ENCODE data around the gene F2RL3.

The F2RL3 gene

DNA sequence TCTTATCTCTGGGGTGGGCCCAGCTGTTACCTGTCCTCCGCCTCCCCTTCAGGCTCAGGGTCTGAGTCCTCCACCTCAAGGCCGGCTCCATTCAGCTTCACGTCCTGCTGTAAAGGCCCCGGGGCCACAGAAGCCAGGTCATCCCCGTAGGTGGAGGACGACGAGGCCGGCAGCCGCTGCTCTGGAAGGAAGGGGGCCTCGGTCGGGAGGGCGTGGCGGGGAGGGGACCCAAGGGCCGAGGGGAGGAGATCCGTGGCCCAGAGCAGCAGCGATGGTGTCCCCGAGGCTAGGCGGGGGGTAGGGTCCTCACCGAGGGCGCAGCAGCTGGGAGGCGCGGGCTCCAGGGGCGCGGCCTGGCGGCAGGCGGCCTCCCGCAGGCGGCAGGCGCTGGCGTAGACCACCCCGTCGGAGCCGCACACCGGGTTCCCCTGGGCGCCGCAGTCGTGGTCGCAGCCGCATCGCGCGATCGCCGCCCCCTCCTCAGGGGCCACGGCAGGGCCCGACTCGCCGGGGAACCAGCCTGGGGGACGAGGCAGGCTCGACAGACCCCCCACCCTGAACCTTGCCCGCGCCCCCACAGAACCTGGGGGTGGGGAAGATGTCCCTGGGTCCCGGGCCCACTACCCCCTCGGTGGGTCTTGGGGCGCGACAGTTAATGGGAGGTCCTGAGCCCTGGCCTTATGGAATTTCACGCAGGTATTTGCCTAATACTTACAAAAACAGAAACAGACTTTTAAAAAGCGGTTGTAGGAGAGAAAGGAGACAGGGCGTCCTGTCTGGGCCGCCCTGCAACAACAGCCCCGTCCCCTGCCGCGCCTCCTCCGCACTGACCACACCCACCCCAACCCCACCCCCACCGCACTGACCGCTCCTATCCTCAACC, 7.6 kb downstream of the F2RL3 start:
- DNase-seq, result peak in 1 of 2 donors; percentile 12

DNA sequence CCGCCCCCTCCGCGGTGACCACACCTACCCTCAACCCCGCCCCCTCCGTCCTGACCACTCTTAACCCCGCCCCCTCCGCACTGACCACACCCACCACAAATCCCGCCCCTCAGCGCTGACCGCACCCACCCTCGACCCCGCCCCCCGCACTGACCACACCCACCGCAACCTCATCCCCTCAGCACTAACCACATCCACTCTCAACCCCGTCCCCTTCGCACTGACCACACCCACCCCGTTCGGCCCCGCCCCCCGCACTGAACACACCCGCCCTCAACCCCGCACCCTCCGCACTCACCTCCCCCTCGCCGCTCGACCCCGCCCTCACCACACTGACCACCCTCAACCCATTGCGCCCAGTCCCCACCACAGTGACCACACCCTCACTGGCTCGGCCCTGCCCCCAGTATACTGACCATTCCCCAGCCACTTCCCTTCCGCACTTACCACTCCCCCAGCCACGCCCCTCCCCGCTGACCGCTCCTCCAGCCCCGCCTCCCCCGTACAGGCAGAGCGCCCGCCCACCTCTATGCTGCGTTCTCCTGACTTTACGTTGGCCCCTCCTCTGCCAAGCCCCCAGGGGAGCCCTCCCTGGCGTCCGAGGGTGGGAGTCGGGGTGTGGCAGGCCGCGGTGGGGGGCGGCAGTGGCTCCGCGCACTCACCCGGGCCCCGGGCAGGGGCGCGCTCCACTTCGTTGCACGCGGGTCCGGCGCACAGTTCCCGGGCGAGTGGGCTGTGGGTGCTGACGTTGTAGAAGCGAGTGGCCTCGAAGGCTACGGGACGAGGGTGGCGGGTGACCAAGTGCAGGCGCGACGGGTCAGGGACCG, 8.4 kb downstream of the F2RL3 start:
- peak; percentile 90 to 96 for DNase-seq

DNA sequence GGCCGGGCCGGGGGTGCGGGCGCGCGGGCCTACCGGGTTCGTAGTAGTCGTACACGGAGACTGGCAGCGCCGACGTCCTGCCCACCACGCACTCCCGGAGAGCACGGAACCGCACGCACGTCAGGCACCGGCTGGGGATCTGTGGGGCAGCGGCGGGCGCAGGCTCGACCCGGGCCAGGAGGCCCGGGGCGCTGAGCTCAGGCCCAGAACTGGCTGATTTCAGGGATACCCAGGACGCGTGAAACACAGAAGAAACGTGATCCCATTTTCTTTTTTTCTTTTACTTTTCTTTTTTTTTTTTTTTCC, 9.0 kb downstream of the F2RL3 start:
- DNase-seq, result no peak

DNA sequence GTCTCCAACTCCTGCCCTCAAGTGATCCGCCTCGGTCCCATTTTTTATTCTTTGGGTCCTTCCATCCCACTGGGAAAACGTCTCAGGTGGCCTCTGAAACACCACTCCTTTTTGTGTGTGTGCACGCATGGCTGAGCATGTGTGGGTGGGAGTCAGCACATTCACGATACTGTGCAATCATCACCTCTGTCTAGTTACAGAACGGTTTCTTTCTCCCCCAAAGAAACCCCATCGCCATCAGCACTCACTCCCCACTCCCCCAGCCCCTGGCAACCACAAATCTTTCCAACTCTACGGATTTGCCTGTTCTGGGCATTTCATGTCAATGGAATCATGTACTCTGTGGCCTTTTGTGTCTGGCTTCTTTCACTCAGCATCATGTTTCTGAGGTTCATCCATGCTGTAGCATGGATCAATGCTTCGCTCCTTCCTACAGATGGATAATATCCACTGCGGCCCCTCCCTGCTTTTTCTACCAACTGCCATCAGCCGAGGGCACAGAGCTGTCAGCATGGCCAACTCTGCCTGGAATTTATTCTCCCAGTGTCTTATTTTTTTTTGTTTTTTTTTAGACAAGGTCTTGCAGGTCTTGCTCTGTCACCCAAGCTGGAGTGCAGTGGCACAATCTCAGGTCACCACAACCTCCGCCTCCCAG, 9.7 kb downstream of the F2RL3 start:
- DNase-seq, result no peak

DNA sequence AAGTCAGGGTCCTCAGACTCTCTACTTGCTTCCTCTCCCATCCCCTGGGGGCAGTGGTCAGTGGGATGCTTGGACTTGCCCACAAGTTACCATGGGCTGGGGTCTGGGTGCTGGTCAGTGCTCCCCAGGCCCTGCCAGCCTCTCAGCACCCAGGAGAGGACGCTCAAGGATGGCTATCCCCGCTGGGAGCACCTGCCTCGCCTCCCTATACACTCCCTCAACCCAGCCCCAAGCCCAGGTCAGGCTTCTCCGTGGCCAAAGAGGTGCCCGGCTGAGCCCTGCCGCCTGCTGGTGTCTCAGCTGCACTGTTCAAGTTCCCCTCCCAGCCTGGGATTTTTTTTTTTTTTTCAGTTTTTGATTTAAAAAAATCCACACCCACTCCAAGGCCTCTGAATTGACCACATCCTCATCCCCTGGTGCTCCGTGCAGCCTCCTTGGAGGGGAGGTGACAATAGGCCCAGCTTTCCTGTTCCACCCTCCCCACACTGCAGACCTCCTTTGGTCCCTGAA, 10.8 kb downstream of the F2RL3 start:
- peak; percentile 77 to 86 for DNase-seq

DNA sequence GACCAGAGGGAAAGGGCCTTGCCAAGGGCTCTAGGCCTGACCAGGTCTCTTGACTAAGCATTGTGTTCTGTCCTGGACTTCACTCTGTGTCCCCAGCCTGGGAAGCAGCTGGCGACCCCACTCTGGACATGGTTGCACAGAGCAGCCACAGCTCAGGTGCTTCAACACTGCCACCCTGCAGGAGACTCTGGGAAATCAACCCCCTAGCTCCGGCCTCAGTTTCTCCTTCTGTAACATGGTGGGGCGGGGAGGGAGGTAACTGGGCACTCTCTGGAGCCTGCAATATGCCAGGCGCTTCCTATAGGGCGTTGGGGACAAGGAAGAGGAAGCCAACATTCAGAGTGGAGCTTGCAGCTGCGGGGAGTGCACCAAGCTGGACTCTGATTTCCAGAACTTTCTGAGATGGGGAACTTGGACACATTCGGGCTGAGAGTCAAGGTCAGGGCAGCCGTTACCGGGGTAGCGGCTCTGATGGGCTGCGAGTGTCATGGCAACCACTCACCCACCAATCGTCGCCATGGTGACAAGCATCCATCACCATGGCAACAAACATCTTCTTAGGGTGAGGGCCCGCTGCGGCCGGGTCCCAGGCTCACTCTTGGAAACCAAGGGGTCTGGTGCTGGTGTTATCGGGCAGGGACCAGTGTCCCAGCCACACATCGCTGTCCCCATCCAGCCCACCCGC, 12.8 kb downstream of the F2RL3 start:
- DNase-seq, result no peak

DNA sequence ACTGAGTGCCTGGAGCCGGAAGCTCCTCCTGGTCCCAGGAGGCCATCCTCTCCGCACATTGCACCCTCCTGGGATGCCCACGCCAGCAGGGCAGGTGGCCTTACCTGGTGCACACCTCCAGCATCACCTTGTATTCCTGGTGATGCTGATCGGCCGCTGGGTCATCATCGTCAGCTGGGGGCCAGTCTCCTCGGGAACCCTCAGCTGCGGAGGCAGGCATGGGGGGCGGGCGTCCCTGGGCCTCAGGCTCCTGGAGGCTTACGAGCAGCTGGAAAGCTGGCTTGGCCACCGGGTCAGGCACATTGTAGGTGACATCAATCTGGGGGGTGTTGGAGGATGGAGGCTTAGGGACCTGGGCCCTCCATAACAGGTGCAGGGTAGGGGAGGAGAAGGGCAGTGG, 13.7 kb downstream of the F2RL3 start:
- no peak for DNase-seq

DNA sequence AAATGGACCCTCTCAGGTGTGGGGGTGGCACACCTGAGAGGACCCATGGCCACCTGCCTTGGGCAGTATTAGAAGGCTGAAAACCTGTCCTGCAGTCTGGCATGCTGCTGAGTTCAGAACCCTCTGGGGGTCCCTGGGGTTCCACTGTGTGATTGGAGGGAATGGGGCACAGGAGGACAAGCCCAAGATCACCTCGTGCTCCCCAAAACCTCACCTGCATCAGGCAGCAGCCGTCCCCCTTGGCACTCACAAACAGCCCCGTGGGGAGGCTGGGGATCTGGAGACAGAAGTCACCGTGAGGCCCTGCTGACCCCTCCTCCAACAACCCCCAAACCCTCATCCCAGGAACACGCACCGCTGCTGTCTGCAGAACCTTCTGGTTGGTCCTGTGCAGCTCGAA, 14.5 kb downstream of the F2RL3 start:
- no peak for DNase-seq

DNA sequence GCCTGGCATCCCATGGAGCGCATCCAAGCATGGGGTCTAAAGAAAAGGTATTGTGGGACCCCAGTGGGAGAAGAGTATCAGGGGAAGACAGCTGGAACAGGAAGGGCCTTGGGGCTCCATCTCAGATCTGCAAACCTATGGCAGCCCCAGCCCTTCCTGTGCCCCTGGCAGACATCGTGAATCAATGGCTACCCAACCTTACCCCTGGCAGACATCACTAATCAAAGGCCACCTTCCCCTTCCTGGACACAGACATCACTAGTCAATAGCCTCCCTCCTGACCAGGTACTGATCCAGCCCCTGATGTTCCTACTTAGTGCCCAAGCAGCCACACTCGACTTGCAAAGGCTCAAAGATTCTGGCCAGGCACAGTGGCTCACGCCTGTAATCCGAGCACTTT, 15.8 kb downstream of the F2RL3 start:
- no peak for DNase-seq

DNA sequence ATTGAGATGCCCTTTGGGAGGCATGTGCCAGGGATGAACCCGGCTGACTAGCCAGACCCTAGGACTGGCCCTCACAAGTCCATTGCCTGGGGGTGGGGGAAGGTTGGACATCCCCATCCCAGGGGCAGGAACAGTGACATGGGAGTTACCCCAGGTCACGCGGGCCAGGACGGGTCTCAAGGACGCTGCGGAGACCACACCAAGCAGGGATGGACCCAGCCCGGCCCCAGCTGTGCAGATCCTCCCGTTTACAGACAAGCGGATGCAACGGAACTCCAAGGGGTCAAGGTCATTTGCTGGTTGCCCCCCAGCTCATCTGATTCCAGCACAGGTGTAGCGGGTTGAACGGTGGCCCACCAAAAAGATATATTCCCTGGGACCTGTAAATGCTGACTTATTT, 20.0 kb downstream of the F2RL3 start:
- DNase-seq, result no peak

DNA sequence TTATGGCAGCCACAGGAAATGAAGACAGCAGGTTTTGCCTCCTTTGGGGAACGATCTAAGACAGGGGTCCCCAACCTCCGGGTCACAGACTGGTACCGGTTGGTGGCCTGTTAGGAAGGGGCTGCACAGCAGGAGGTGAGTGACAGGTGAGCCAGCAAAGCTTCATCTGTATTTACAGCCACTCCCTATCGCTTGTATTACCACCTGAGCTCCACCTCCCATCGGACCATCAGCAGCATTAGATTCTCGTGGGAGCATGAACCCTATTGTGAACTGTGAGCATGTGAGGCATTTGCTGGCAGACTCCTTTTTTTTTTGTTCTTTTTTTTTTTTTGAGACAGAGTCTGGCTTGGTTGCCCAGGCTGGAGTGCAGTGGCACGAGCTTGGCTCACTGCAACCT, 22.2 kb downstream of the F2RL3 start:
- no peak for DNase-seq

DNA sequence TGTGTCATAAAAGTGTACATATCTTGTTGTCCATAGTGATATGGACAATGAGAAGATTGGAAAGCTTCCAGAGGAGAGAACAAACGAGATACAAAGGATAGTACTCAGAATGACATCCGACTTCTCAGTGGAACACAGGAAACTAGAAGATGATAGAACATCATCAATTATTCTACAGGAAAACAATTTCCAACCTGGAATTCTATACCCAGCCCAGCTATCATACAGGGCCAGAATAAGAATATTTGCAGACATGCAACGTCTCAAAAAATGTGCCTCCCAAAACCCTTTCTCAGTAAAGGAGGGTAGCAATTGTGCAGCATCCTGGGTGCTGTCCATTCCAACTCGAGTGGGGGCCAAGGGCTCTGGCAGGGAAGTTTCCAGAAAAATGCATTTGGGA, 24.0 kb downstream of the F2RL3 start:
- no peak for DNase-seq

DNA sequence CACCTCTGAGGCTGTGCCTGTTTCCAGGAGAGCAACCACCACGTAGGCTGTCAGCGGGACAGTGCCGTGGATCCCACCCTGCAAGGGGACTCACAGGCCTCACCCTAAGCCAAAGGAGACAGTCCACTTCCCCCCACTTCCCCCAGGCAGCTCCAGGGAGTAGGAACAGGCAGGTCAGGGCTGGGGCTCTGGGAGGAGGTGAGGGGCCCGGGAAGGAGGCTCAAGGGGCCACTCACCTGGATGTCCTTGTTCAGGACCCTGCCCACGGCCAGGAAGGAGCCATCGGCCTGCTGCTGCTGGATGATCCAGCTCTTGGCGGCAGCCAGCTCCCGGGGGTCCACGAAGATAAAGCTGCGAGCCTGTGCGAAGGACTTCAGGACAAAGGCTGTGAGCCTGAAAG, 25.6 kb downstream of the F2RL3 start:
- DNase-seq, result no peak

DNA sequence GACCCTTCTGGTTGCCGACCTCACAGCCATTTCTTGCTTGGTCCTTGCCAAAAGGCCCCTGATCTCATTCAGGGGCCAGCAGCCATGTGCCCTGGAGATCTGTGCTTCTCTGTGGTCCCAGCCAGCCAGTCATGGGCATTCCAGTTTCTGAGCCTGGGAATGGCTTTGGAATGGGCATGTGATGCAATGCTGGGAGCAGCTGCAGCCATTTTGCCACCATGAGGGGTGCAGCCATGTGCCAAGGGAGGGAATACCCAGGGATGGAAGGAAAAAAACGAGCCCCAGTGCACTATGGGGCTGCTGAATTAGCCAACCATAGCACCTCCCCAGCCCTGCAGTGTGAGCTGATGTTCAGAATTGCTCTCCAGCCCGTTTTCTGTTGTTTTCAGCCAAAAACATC, 26.3 kb downstream of the F2RL3 start:
- no peak for DNase-seq

DNA sequence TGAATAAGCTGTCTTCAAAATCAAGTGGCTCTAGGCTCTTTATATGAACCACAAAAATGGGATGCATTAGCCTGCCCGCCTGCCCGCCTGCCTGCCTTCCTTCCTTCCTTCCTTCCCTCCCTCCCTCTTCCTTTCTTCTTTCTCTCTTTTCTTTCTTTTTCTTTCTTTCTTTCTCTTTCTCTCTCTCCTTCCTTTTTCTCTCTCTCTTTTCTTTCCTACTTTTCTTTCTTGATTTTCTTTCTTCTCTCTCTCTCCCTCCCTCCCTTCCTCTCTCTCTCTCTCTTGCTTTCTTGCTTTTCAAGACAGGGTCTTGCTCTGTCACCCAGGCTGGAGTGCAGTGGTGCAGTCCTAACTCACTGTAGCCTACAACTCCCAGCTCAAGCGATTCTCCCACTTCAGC, 26.9 kb downstream of the F2RL3 start:
- DNase-seq, result no peak

DNA sequence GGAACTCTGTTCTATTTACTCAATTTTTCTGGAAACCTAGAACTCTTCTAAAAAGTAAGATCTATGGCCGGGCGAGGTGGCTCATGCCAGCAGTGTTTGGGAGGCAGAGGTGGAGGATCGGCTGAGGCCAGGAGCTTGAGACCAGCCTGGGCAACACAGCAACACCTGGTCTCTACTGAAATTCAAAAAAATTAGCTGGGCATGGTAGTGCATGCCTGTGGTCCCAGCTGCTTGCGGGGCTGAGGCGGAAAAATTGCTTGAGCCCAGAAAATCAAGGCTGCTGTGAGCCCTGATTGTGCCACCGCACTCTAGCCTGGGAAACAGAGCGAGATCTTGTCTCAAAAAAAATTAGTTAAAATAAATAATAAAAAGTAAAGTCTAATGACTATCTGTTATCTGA, 28.6 kb downstream of the F2RL3 start:
- DNase-seq, result no peak

DNA sequence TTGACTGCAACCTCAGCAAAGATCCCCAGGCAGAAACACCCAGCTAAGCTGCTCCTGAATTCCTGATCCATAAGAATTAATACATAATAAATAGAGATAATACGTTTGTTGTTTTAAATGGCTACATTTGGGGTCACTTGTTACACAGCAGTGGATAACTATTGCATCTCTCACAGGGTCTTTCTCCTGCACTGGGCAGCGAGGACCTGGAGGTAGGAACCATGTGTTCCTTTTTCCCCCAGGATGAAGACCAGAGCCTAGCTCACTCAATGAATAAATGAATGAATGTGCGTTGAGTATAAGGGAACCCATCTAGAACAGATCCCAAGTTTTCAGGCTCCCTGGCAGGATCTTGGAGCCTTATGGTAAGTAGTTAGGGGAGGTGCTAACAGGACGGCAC, 30.7 kb downstream of the F2RL3 start:
- no peak for DNase-seq

DNA sequence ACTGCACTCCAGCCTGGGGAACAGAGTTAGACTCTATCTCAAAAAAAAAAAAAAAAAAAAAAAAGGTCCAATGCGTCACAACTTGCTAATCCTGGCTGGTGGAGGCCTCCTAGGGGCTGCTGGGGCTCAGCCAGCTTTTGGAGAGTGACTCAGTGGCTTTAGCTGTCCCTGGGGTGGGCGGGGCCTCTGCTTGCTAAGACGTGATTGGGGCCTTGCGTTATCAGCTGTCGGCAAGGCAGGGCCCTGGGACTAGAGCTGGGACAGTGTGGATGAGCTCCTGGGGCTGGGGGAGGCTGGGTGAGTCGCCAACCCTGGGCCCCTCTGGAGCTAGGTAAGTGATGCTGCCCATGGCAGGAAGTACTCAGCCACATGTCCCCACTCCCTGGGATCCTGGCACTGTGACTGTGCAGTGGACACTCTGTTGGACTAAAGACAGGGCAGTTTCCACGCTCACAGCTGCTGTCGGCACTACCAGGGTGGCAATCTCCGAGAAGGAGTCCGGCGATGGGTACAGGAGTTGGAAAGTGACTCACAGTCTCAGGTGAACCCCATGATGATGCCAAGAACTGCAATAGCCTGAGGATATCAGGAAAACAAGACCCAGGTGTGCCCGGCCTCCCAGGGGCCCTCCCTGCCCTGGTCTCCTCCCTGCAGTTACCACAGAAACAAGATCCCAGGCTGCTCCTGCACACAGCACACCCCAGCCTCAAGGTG, 32.2 kb downstream of the F2RL3 start:
- DNase-seq, result no peak

DNA sequence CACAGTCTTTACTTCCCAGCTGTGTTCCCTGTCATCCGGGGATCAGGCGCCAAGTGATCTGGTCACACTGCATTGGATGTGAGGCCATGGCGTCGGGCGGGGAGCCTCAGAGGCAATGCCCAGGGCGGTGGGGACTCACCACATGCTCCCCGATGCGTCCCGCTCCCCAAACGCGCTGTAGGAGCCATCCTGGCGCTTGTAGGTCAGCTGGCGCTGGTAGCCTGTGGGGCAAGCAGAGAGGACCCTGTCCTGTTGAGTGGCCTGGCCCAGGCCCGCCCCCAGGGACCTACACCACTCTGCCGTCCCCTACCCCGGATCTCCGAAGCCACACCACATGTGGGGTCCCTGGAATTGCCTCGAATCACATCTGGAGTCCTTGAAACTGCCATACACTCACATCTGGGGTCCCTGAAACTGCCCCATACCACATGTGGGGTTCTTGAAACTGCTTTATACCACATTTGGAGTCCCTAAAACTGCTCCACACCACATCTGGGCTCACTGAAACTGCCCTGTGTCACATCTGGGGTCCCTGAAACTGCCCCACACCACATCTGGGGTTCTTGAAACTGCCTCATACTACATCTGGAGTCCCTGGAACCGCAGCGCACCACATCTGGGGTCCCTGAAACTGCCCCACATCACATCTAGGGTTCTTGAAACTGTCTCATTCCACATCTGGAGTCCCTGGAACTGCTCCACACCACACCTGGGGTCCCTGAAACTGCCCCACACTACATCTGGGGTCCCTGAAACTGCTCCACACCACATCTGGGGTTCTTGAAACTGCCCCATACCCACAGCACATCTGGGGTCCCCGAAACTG, 33.2 kb downstream of the F2RL3 start:
- DNase-seq, result no peak

DNA sequence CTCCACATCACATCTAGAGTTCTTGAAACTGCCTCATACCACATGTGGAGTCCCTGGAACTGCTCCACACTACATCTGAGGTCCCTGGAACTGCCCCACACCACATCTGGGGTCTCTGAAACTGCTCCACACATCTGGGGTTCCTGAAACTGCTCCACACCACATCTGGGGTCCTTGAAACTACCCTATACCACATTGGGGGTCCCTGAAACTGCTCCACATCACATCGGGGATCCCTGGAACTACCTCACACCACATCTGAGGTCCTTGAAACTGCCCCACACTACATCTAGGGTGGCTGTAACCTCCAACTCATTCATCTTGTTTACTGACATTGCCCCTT, 33.8 kb downstream of the F2RL3 start:
- no peak for DNase-seq

DNA sequence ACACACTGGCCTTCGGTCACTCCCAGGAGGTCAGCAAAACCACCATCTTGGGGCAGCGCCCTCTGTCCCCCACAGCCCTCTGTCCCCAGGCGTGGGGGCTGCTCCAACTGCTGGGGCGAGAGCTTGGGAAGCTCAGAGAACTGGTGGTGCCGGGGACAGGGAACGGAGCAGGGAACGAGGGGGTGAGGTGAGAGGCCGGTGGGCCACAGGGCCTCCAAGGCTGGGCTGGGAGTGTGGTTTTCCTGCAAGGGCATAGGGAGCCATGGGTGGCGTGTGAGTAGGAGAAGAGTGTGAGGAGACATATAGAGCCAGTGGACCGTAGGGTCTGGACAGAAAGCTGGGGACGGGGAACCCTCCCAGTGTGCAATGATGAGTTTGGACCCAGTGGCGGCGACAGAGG, 34.1 kb downstream of the F2RL3 start:
- DNase-seq, result no peak

DNA sequence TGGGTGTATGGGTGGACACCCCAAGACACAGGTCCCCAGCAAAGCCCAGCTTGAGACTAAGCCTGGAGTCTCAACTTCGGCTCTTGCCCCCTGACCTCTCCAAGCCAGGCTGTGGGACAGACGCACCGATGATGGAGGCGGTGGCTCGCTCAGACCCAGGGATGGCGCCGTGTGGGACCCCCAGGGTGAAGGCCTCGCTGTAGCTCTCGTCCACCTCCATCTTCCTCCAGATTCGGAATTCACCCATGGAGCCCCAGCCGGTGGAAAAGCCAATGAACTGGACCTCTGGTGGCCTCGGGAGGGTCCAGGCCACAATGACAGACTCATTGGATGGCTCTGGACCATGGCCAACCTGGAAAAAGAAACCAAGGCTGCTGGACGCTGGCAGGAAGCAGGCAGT, 39.1 kb downstream of the F2RL3 start:
- no peak for DNase-seq

Data from inflammatory macrophage treated with lipopolysaccharide for 1 hour (primary cell).